Lung (tissue), 12 donors: ENCODE measurements around the gene ADAP1. TPM values are rescaled to one million over a fixed set of nuclear protein-coding genes. Genes with fewer than 3 reads are reported as not detected.

Experiments
- ATAC-seq: fragments of 200-7000 bp; cut with Tn5 transposase; one replicate; pipeline ENCODE4 v1.9.1; 2020; ENCODE audit warnings: moderate number of reproducible peaks; ENCODE audit not compliant: insufficient read depth, low FRiP score
- DNase-seq, 3 donors: peaks; one replicate each; pipeline ENCODE4 v3.0.0-alpha.2; 2013 to 2017
- H3K27ac ChIP-seq, 2 donors: one replicate each; pipeline ENCODE4 v1.5.1; 2013; ENCODE audit warnings: mild to moderate bottlenecking in 2 of 2, moderate library complexity in 2 of 2, control low read depth in 1 of 2, inconsistent platforms in 1 of 2, low read depth in 1 of 2, low read length in 1 of 2
- H3K27me3 ChIP-seq, 3 donors: one replicate each; pipeline ENCODE4 v1.5.1; 2013; ENCODE audit warnings: low read length in 2 of 3; ENCODE audit not compliant: control insufficient read depth in 3 of 3, insufficient read depth in 3 of 3
- H3K36me3 ChIP-seq, 4 donors: one replicate each; pipeline ENCODE4 v1.5.1; 2013; ENCODE audit warnings: low read length in 4 of 4, mild to moderate bottlenecking in 1 of 4, moderate library complexity in 1 of 4; ENCODE audit not compliant: control insufficient read depth in 4 of 4, insufficient read depth in 4 of 4
- H3K4me1 ChIP-seq, 5 donors: one replicate each; pipeline ENCODE4 v1.5.1; 2013; ENCODE audit warnings: low read length in 5 of 5, mild to moderate bottlenecking in 2 of 5, moderate library complexity in 1 of 5; ENCODE audit not compliant: control insufficient read depth in 5 of 5, insufficient read depth in 5 of 5
- H3K4me3 ChIP-seq: one replicate; pipeline ENCODE4 v1.5.1; 2013; ENCODE audit warnings: mild to moderate bottlenecking, control low read depth, moderate library complexity
- H3K9ac ChIP-seq, 2 donors: one replicate each; pipeline ENCODE4 v1.5.1; 2013; ENCODE audit warnings: low read length in 2 of 2, control low read depth in 1 of 2; ENCODE audit not compliant: insufficient read depth in 1 of 2
- H3K9me3 ChIP-seq, 4 donors: one replicate each; pipeline ENCODE4 v1.5.1; 2013; ENCODE audit warnings: low read length in 3 of 4, mild to moderate bottlenecking in 1 of 4, moderate library complexity in 1 of 4; ENCODE audit not compliant: control insufficient read depth in 4 of 4, insufficient read depth in 3 of 4
- CTCF ChIP-seq: IDR thresholded peaks from 2 replicates; pipeline ENCODE4 v1.5.1; 2012; ENCODE audit warnings: mild to moderate bottlenecking; ENCODE audit errors: control extremely low read depth, extremely low read depth
- WGBS, 2 donors: extraction: QIAGEN DNeasy Blood & Tissue Kit; methylation state at CpG; one replicate each; pipeline ENCODE4 v1.1.7; 2013; 5-methylcytosine and 5-hydroxymethylcytosine counted together
- polyA plus RNA-seq, 2 donors: library from polyadenylated mRNA; stranded (reverse); fragments of 200-250 nt; gene quantifications; one replicate each; pipeline ENCODE4 v1.2.1, GENCODE V29; 2013
- total RNA-seq, 2 donors: library from RNA; depleted of rRNA in 1 of 2; stranded (reverse); fragments of >200 nt in 1 of 2; gene quantifications; one replicate each; pipeline ENCODE4 v1.2.1, GENCODE V29; 2014 to 2021
- donor health status: control.
- donor health status: control.
- donor health status: Bipolar disorder and iron deficiency.
- donor health status: healthy.
- donor health status: DM: yes; HTN: yes; CAD: no.

ADAP1 gene
- total and polyA plus RNA-seq, 4 donors = 11.5 to 39.0 (median 32.6) TPM

DNA sequence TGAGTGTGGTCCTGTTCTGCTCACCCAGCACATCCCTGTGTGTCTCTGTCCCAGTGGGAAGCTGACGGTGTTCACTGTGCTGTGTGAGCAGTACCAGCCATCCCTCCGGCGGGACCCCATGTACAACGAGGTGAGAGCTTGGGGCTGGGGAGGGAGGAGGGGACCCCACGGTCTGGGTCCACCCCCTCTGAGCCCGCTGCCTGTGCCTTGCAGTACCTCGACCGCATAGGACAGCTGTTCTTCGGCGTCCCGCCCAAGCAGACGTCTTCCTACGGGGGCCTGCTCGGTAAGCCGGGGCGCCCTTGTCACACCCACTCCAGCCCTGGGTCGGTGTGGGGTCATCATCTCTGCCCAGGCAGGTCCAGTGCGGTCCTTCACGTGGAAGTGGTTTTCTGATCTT is 60.8 kb downstream of the ADAP1 start:
- TF ChIP-seq CTCF = no peak
- whole genome bisulfite sequencing, 2 donors = 94 to 95% methylated on average over 19 of the region's 19 CpGs
- DNase-seq (no peak), ATAC-seq (no peak)
- Histone ChIP-seq H3K36me3 (peaks cover 9 to 82% (median 17%) of the 10 kb centered on the region in 4 donors), H3K9ac (no peak overlapping the region), H3K9me3 (peaks cover 0 to 5% (median 0%) of the 10 kb centered on the region in 4 donors), H3K4me3 (no peak overlapping the region), H3K4me1 (peaks cover 0 to 7% (median 0%) of the 10 kb centered on the region in 5 donors), H3K27ac (no peak overlapping the region), H3K27me3 (no peaks in the 10 kb centered on the region)

- peaks cover 0 to 3% (median 0%) of the 10 kb centered on the region in 5 donors for H3K4me1 ChIP-seq
- H3K9me3 ChIP-seq = peaks cover 0 to 5% (median 0%) of the 10 kb centered on the region in 4 donors
- no peaks in the 10 kb centered on the region for H3K27me3 ChIP-seq
- no peak overlapping the region for H3K27ac ChIP-seq
- ATAC-seq = no peak
- no peak for TF ChIP-seq CTCF
- peaks cover 9 to 84% (median 20%) of the 10 kb centered on the region in 4 donors for H3K36me3 ChIP-seq
- WGBS, 2 donors = 98% methylated on average over 40 to 48 of the region's 48 CpGs
- no peak overlapping the region for H3K4me3 ChIP-seq
- DNase-seq = no peak
- no peak overlapping the region for H3K9ac ChIP-seq
Measured at GRCh38 chr7:892648-893593, 61.6 kb downstream of the ADAP1 start.

DNA sequence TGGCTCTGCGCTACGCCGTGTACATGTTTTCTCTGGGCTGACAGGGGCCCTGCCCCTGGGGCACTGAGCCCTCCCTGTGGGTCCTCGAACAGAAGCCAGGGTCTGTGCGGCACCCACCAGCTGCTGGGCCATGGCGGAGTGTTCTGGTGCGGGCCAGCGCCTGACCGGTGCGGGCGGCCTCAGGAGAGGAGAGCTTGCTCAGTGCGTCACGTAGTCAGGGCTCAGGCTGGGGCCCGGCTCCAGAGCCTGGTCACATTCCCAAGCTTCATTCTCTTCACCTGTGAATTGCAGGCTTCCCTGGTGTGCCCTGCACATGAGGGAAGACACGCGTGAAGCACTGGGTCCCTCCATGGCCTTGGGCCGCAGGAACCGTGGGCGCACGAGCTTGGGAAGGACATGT is 62.7 kb downstream of the ADAP1 start:
- H3K9ac ChIP-seq = no peak overlapping the region
- no peak overlapping the region for H3K27ac ChIP-seq
- no peak for TF ChIP-seq CTCF
- 96 to 97% methylated on average over 20 of the region's 20 CpGs for WGBS, 2 donors
- no peak for DNase-seq
- H3K4me1 ChIP-seq = no peaks in the 10 kb centered on the region
- peaks cover 9 to 86% (median 21%) of the 10 kb centered on the region in 4 donors for H3K36me3 ChIP-seq
- peaks cover 0 to 5% (median 0%) of the 10 kb centered on the region in 4 donors for H3K9me3 ChIP-seq
- ATAC-seq = no peak
- no peak overlapping the region for H3K4me3 ChIP-seq
- H3K27me3 ChIP-seq = no peaks in the 10 kb centered on the region
